Measurements from ENCODE around the gene USP5.

USP5 gene

DNA sequence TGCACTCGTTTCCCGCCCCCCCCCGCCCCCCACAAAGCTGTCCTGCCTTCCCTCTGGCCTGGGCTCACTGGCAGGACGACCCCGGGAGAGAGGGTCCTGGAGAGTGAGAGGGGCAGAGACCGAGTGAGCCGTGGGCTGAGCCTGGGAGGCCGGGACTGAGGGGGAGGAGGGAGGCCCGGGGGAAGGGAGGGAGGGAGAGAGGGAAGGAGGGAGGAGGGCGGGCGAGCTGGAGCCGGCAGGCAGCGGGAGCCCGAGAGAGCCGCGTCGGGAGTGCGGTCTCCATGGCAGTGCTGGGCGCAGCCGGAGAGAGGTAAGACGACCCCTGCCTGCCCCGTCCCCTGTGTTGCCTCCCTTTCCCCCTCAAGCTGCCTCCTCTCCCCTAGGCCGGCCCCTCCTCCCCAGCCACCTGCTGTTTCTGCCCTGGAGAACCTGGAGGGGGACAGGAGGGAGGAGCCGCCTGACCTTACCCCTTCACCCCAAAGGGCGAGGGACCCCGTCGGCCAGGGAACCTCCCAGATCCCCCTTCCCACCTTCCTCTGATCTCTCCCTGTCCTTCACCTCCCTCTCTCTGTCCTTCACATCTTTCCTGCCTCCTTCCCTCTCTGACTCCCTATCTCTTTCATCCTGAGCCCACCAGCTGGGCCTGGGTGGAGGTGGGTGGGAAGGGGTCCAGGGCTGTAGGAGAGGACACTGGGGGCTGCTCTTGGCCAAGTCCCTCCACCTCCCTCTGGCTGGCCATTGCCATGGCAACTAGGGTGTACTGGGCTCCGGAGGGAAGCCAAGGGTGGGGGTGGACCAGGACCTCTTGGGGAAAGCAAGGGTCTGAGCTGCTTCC, 30.1 kb upstream of the USP5 start, which contains the start of gene GPR162:
TSS of gene GPR162 (plus strand) at position 231 of the 835 bp plus-strand sequence. CDS start 2,078 bp downstream, outside the sequence.
- Histone ChIP-seq H3K36me3 (ENCODE audit: control insufficient read depth, insufficient read depth, low read length) (no peaks in the 10 kb centered on the region), H3K4me3 (ENCODE audit: low read length) (no peak within 1 kb of the TSS), H3K9ac (ENCODE audit: low read length) (peak within 1 kb of the TSS; percentile 10)

GRCh38 chr12:6822426-6823135, 29.4 kb upstream of the USP5 start:
- Histone ChIP-seq H3K4me3 (ENCODE audit: low read length) (no peak overlapping the region), H3K9ac (ENCODE audit: low read length) (peak overlapping the region; percentile 10), H3K4me1 (ENCODE audit: control insufficient read depth, insufficient read depth, low read length) (peaks cover 7% of the 10 kb centered on the region), H3K27me3 (ENCODE audit: control insufficient read depth, insufficient read depth, low read length) (peaks cover 81% of the 10 kb centered on the region), H3K36me3 (ENCODE audit: control insufficient read depth, insufficient read depth, low read length) (no peaks in the 10 kb centered on the region), H3K9me3 (ENCODE audit: control insufficient read depth, low read length) (no peaks in the 10 kb centered on the region)

More for the DNA sequence above, 30.1 kb upstream of the USP5 start, which contains the start of gene GPR162:
- H3K4me1 ChIP-seq (ENCODE audit: control insufficient read depth, insufficient read depth, low read length): no peaks in the 10 kb centered on the region
- H3K9me3 ChIP-seq (ENCODE audit: control insufficient read depth, low read length): no peaks in the 10 kb centered on the region
- H3K27me3 ChIP-seq (ENCODE audit: control insufficient read depth, insufficient read depth, low read length): peaks cover 74% of the 10 kb centered on the region

- H3K27me3 ChIP-seq (ENCODE audit: control insufficient read depth, insufficient read depth, low read length): peaks cover 86% of the 10 kb centered on the region
- H3K9me3 ChIP-seq (ENCODE audit: control insufficient read depth, low read length): no peaks in the 10 kb centered on the region
- no peak overlapping the region for H3K9ac ChIP-seq (ENCODE audit: low read length)
- no peak overlapping the region for H3K4me3 ChIP-seq (ENCODE audit: low read length)
- H3K36me3 ChIP-seq (ENCODE audit: control insufficient read depth, insufficient read depth, low read length): no peaks in the 10 kb centered on the region
- peaks cover 7% of the 10 kb centered on the region for H3K4me1 ChIP-seq (ENCODE audit: control insufficient read depth, insufficient read depth, low read length)
Observed at GRCh38 chr12:6823182-6824084, 28.5 kb upstream of the USP5 start.

GRCh38 chr12:6824085-6824775, 27.7 kb upstream of the USP5 start:
- H3K36me3 ChIP-seq (ENCODE audit: control insufficient read depth, insufficient read depth, low read length): no peaks in the 10 kb centered on the region
- H3K27me3 ChIP-seq (ENCODE audit: control insufficient read depth, insufficient read depth, low read length): peaks cover 88% of the 10 kb centered on the region
- H3K9me3 ChIP-seq (ENCODE audit: control insufficient read depth, low read length): no peaks in the 10 kb centered on the region
- H3K4me3 ChIP-seq (ENCODE audit: low read length): no peak overlapping the region
- H3K4me1 ChIP-seq (ENCODE audit: control insufficient read depth, insufficient read depth, low read length): peaks cover 9% of the 10 kb centered on the region
- H3K9ac ChIP-seq (ENCODE audit: low read length): no peak overlapping the region

DNA sequence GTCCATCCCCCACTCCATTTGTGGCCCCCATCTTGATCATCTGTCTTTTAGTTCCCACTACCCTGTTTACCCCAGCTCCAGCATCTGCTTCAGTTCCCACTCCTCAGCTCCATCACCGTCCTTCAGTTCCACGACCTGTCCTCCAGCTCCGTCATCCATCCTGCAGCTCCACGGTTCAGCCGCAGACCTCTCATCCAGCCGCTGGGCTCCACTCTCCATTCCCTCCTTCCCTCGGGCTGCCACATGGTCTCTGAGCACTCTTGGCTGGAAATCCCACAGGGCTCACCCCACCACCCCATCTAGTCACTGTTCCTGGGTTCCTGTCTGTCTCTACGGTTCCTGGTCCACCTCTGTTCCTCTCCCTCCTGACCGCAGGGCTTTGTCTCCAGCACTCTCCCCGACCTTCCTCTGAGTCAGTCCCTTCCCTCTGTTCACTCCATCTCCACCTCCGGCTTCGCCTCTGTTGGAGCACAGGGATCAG, 27.0 kb upstream of the USP5 start:
- Histone ChIP-seq H3K9ac (ENCODE audit: low read length) (no peak overlapping the region), H3K36me3 (ENCODE audit: control insufficient read depth, insufficient read depth, low read length) (no peaks in the 10 kb centered on the region), H3K4me1 (ENCODE audit: control insufficient read depth, insufficient read depth, low read length) (peaks cover 16% of the 10 kb centered on the region), H3K27me3 (ENCODE audit: control insufficient read depth, insufficient read depth, low read length) (peaks cover 89% of the 10 kb centered on the region), H3K9me3 (ENCODE audit: control insufficient read depth, low read length) (no peaks in the 10 kb centered on the region), H3K4me3 (ENCODE audit: low read length) (no peak overlapping the region)

DNA sequence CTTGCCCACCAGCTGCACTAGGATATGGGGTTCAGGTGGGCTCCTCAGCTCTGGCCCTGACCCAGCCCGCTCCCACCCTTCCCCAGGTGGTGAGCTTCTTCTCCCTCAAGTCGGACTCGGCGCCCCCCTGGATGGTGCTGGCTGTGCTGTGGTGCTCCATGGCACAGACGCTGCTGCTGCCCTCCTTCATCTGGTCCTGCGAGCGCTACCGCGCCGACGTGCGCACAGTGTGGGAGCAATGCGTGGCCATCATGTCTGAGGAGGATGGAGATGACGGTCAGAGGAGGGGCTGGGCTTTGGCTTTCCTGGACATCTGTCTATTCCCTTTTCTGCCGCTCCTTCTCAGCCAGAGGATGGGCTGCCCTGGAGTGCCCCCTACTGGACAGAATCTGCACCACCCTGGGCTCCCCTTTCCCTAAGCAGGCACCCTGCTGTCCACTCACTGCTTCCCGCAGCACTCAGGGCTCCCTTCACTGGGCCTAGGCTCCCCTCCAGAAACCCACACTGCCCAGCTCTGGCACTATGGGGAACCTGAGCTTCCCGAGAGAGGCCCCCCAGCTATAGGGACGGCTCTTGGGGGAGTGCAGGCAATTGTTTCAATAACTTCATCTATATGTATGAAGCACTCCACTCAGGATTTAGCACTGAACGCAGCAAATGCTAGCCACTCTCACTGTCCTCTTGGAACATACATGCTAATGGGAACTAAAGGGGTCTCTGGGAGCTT, 26.4 kb upstream of the USP5 start:
- Histone ChIP-seq H3K27me3 (ENCODE audit: control insufficient read depth, insufficient read depth, low read length) (peaks cover 89% of the 10 kb centered on the region), H3K4me3 (ENCODE audit: low read length) (no peak overlapping the region), H3K9ac (ENCODE audit: low read length) (no peak overlapping the region), H3K36me3 (ENCODE audit: control insufficient read depth, insufficient read depth, low read length) (no peaks in the 10 kb centered on the region), H3K4me1 (ENCODE audit: control insufficient read depth, insufficient read depth, low read length) (peaks cover 17% of the 10 kb centered on the region), H3K9me3 (ENCODE audit: control insufficient read depth, low read length) (no peaks in the 10 kb centered on the region)

DNA sequence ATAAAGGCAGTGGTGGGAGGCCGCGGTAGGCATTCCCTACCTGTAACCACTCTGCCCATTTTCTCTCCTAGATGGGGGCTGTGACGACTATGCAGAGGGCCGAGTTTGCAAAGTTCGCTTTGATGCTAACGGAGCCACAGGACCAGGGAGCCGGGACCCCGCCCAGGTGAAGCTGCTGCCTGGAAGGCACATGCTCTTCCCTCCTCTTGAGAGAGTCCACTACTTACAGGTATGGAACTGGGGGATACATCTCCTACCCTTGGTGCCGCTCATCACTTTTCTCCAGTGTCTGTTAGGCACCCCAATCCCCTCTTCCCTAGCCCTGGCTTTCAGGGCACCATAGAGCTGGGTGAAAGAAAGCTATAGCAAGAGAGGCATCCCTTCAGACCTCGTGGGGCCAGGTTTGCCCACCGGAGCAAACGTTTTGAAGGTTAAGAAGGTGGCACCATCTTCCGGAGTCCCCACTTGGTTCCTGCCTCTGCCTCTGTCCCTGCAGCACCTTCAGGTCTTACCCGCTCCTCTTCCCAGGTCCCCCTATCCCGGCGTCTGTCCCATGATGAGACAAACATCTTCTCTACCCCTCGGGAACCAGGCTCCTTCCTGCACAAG, 25.7 kb upstream of the USP5 start:
- Histone ChIP-seq H3K36me3 (ENCODE audit: control insufficient read depth, insufficient read depth, low read length) (no peaks in the 10 kb centered on the region), H3K4me1 (ENCODE audit: control insufficient read depth, insufficient read depth, low read length) (peaks cover 17% of the 10 kb centered on the region), H3K9ac (ENCODE audit: low read length) (no peak overlapping the region), H3K4me3 (ENCODE audit: low read length) (no peak overlapping the region), H3K9me3 (ENCODE audit: control insufficient read depth, low read length) (no peaks in the 10 kb centered on the region), H3K27me3 (ENCODE audit: control insufficient read depth, insufficient read depth, low read length) (peaks cover 87% of the 10 kb centered on the region)

GRCh38 chr12:6826734-6827436, 25.1 kb upstream of the USP5 start:
- Histone ChIP-seq H3K27me3 (ENCODE audit: control insufficient read depth, insufficient read depth, low read length) (peaks cover 85% of the 10 kb centered on the region), H3K4me1 (ENCODE audit: control insufficient read depth, insufficient read depth, low read length) (peaks cover 17% of the 10 kb centered on the region), H3K9me3 (ENCODE audit: control insufficient read depth, low read length) (no peaks in the 10 kb centered on the region), H3K4me3 (ENCODE audit: low read length) (no peak overlapping the region), H3K36me3 (ENCODE audit: control insufficient read depth, insufficient read depth, low read length) (no peaks in the 10 kb centered on the region), H3K9ac (ENCODE audit: low read length) (no peak overlapping the region)

DNA sequence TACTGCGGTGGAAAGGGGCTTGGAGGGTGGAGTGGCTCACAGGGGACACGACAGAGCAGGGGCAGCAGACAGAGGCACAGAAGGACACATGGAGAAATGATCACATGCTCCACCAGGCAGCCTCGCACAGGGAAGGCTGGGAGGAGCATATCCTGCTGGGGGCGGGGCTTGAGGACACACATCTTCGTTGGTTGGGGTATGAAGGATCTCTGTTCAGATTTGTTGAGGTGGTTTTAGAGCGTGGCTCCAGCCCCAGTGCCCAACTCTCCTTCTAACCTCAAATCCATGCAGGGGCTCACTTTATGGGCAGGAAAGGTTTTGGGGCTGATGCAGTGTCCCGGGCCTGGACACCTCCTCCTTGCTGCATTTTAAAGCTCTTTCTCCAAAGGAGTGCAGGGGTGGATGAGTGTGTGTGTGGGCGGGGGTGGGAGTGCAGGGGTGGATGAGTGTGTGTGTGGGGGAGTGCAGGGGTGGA, 24.5 kb upstream of the USP5 start:
- H3K36me3 ChIP-seq (ENCODE audit: control insufficient read depth, insufficient read depth, low read length): no peaks in the 10 kb centered on the region
- peaks cover 79% of the 10 kb centered on the region for H3K27me3 ChIP-seq (ENCODE audit: control insufficient read depth, insufficient read depth, low read length)
- no peak overlapping the region for H3K4me3 ChIP-seq (ENCODE audit: low read length)
- H3K9ac ChIP-seq (ENCODE audit: low read length): no peak overlapping the region
- H3K4me1 ChIP-seq (ENCODE audit: control insufficient read depth, insufficient read depth, low read length): peaks cover 17% of the 10 kb centered on the region
- H3K9me3 ChIP-seq (ENCODE audit: control insufficient read depth, low read length): no peaks in the 10 kb centered on the region

Measured in mucosa of stomach (tissue), 1 donor.